ENCODE data around the gene NPIPA8. TPM values are rescaled to one million over a fixed set of nuclear protein-coding genes. Genes with fewer than 3 reads are reported as not detected.

NPIPA8 gene
- total RNA-seq, 2 experiments from 2014 or later = 0.54 TPM; not detected in 1

Small RNA genes lying within 50 kb of the gene (microRNA-seq; reads per million reads assigned to microRNA genes)
- not detected for gene MIR6511A4 (ENCODE audit: borderline microRNAs expressed, borderline replicate concordance)
- not detected for gene MIR6770-3 (ENCODE audit: borderline microRNAs expressed, borderline replicate concordance)

Other genes with a start within 250 kb of the NPIPA8 start
- gene NOMO2, start 225.4 kb upstream of the NPIPA8 start, total RNA-seq = 10 to 100 TPM; 72.0 to 73.7 TPM

All from activated CD8-positive, alpha-beta T cell treated with anti-CD3 and anti-CD28 coated beads for 36 hours (primary cell).